GM12878 (cell line): ENCODE data around the gene SEL1L. TPM values are rescaled to one million over a fixed set of nuclear protein-coding genes. Genes with fewer than 3 reads are reported as not detected.

Source experiments
- ATAC-seq: fragments of 200-7000 bp; cut with Tn5 transposase; 3 replicates; pipeline ENCODE4 v1.9.1; 2020; ENCODE audit warnings: mild to moderate bottlenecking, moderate library complexity
- BruUV-seq: library from RNA; stranded (reverse); fragments of 400-500 nt; replicated peaks from 2 replicates; lab custom pipeline; 2021; lab: Mats Ljungman, UMichigan
- CTCF ChIA-PET: fragments of 300-600 bp; sonication (Branson Sonifier 250); formaldehyde crosslinking; extraction: SDS; loops from one replicate; lab custom pipeline; 2021; ENCODE audit warnings: inconsistent platforms; lab: Yijun Ruan, JAX
- POLR2A ChIA-PET: fragments of 350-600 bp; formaldehyde crosslinking; extraction: SDS; loops from one replicate; lab custom pipeline; 2021; ENCODE audit warnings: inconsistent platforms; lab: Charles Lee
- RAD21 ChIA-PET: fragments of 300-600 bp; sonication (Branson Sonifier 250); formaldehyde crosslinking; loops from one replicate; lab custom pipeline; 2023; ENCODE audit warnings: antibody characterized with exemption; ENCODE audit not compliant: unreplicated experiment; lab: Charles Lee
- SMC1A ChIA-PET: fragments of 300-600 bp; sonication (Branson Sonifier 250); formaldehyde crosslinking; loops from one replicate; lab custom pipeline; 2023; ENCODE audit not compliant: unreplicated experiment, uncharacterized antibody; lab: Charles Lee
- DNase-seq: peaks from one replicate; pipeline ENCODE4 v3.0.0-alpha.2; 2011; ENCODE audit warnings: low read depth, low spot score
- FAIRE-seq: peaks from 3 replicates; lab custom pipeline; 2011; peaks lifted over from hg19 to GRCh38; lab: Jason Lieb, UNC
- H2AFZ ChIP-seq: 2 replicates; pipeline ENCODE4 v1.6.0; 2011; ENCODE audit warnings: low read depth, low read length, control low read depth; ENCODE audit not compliant: control insufficient read depth
- H3K27ac ChIP-seq: 2 replicates; pipeline ENCODE4 v1.5.1; 2011; ENCODE audit warnings: control low read depth; ENCODE audit not compliant: control insufficient read depth, insufficient read depth
- H3K27me3 ChIP-seq, 2 experiments: replicated peaks in 1 of 2; 2 replicates each; pipeline versions ENCODE4 v1.6.0 to v1.6.1; 2011; ENCODE audit warnings: low read length in 1 of 2; ENCODE audit not compliant: control insufficient read depth in 2 of 2, insufficient read depth in 2 of 2
- H3K36me3 ChIP-seq, 2 experiments: 2 replicates each; pipeline ENCODE4 v1.5.1; 2011; ENCODE audit warnings: low read length in 1 of 2; ENCODE audit not compliant: control insufficient read depth in 2 of 2, insufficient read depth in 2 of 2
- H3K4me1 ChIP-seq: 2 replicates; pipeline ENCODE4 v1.6.1; 2011; ENCODE audit warnings: mild to moderate bottlenecking, low read length, moderate library complexity, mixed read lengths; ENCODE audit not compliant: control insufficient read depth, insufficient read depth
- H3K4me2 ChIP-seq: 2 replicates; pipeline ENCODE4 v1.6.0; 2011; ENCODE audit warnings: control low read depth; ENCODE audit not compliant: control insufficient read depth, insufficient read depth
- H3K4me3 ChIP-seq: fragments of 200-600 bp; sonication (generic); 2 replicates; pipeline ENCODE4 v1.5.1; 2016
- H3K79me2 ChIP-seq: 2 replicates; pipeline ENCODE4 v1.6.0; 2011; ENCODE audit warnings: low read length; ENCODE audit not compliant: control insufficient read depth, insufficient read depth
- H3K9ac ChIP-seq: 2 replicates; pipeline ENCODE4 v1.8.0; 2011; ENCODE audit warnings: low read length, control low read depth, mixed read lengths; ENCODE audit not compliant: control insufficient read depth, insufficient read depth
- H3K9me3 ChIP-seq: replicated peaks from 3 replicates; pipeline ENCODE4 v1.5.1; 2011; ENCODE audit warnings: mild to moderate bottlenecking, low read length; ENCODE audit not compliant: control insufficient read depth, insufficient read depth
- H4K20me1 ChIP-seq: 2 replicates; pipeline ENCODE4 v1.6.0; 2011; ENCODE audit not compliant: control insufficient read depth, insufficient read depth
- DPF2 ChIP-seq: fragments of 450-650 bp; IDR thresholded peaks from 2 replicates; pipeline ENCODE4 v1.6.1; 2017; ENCODE audit warnings: mild to moderate bottlenecking
- E2F8 ChIP-seq: fragments of 450-650 bp; IDR thresholded peaks from 2 replicates; pipeline ENCODE4 v1.6.1; 2018; ENCODE audit warnings: mild to moderate bottlenecking, low read depth, moderate library complexity; ENCODE audit not compliant: partially characterized antibody
- HDAC6 ChIP-seq: fragments of 200-600 bp; sonication (generic); IDR thresholded peaks from one replicate; pipeline ENCODE4 v1.8.0; 2017; ENCODE audit warnings: antibody characterized with exemption; ENCODE audit not compliant: unreplicated experiment
- IRF5 ChIP-seq: fragments of 450-650 bp; IDR thresholded peaks from 2 replicates; pipeline ENCODE4 v1.6.1; 2017; ENCODE audit warnings: borderline replicate concordance
- NKRF ChIP-seq: fragments of 450-650 bp; conservative IDR thresholded peaks from 2 replicates; pipeline ENCODE4 v1.6.1; 2017; ENCODE audit warnings: mild to moderate bottlenecking, moderate library complexity
- POLR2AphosphoS2 ChIP-seq: IDR thresholded peaks from 2 replicates; pipeline ENCODE4 v1.6.1; 2011; ENCODE audit warnings: low read depth, mild to moderate bottlenecking, low read length, improper control_type of control experiment, moderate library complexity
- RAD21 ChIP-seq: IDR thresholded peaks from 2 replicates; pipeline ENCODE4 v1.6.1; 2011; ENCODE audit warnings: mild to moderate bottlenecking, low read depth, low read length, moderate library complexity; ENCODE audit not compliant: insufficient read depth
- WGBS: methylation state at CpG from one replicate; pipeline ENCODE4 v1.1.6; 2016; ENCODE audit warnings: low lambda C conversion rate; ENCODE audit not compliant: insufficient replicate concordance, insufficient coverage; ENCODE audit errors: missing lambda C conversion rate; 5-methylcytosine and 5-hydroxymethylcytosine counted together
- in situ Hi-C: fragments of 300-500 bp; cut with MboI; formaldehyde crosslinking; loops from 9 replicates; pipeline ENCODE4 v1.14.3; 2018; ENCODE audit warnings: mixed read lengths
- intact Hi-C: fragments of 100-400 bp; cut with micrococcal nuclease; formaldehyde crosslinking; loops from one replicate; pipeline ENCODE4 v1.14.2; 2022; ENCODE audit not compliant: unreplicated experiment
- polyA plus RNA-seq, 11 experiments: library from polyadenylated mRNA; depleted of rRNA in 4 of 11; unstranded in 6 of 11; stranded (reverse) in 5 of 11; fragments of >200 nt; fragmentation: Nextera tagmentation in 4 of 11; fragmentation: Illumina TruSeq in 1 of 11; extraction: Ambion mirVana in 4 of 11; extraction: Trizol in 1 of 11; gene quantifications; 1 replicate in 1 of 11; 2 replicates in 10 of 11; pipeline versions ENCODE4 v1.2.1 to v1.2.3, GENCODE V29; 2011 to 2016; ENCODE audit warnings: inconsistent platforms in 2 of 11, missing spikeins in 2 of 11, low read depth in 1 of 11
- total RNA-seq, 4 experiments: library from RNA; depleted of rRNA in 3 of 4; stranded (reverse); fragments of >200 nt in 3 of 4; fragmentation: Illumina TruSeq in 1 of 4; extraction: Trizol in 1 of 4; gene quantifications; 2 replicates each; pipeline versions ENCODE4 v1.2.1 to v1.2.3, GENCODE V29; 2013 to 2021

The SEL1L gene
- total and polyA plus RNA-seq, 10 of the 15 experiments (the other 5 are each of a cell fraction or from before 2014, with no cell fraction given) = 13.4 to 57.2 (median 31.7) TPM

GRCh38 chr14:81551471-81551870, 17.8 kb upstream of the SEL1L start:
- ChIA-PET CTCF (interaction anchor here (1.8 kb wide), 1 partner anchor 14 kb away, joined by 11 read pairs; no protein-coding TSS in a partner anchor), SMC1A (interaction anchor here (0.8 to 1.1 kb wide), 4 partner anchors 14 to 80 kb away, joined by 3 read pairs; no protein-coding TSS in a partner anchor)

GRCh38 chr14:81550001-81550637, 16.5 kb upstream of the SEL1L start:
- Histone ChIP-seq H3K4me2 (peak overlapping the region; percentile 67), H3K27me3 (no peaks in the 10 kb centered on the region), H3K9me3 (no peaks in the 10 kb centered on the region; the same call in 2 of the 3 replicates), H4K20me1 (no peaks in the 10 kb centered on the region), H3K9ac (no peak overlapping the region), H3K79me2 (no peaks in the 10 kb centered on the region), H2AFZ (peak overlapping the region; percentile 41), H3K4me3 (peak overlapping the region; percentile 40; the same call in 1 of the 2 replicates), H3K27ac (peak overlapping the region; percentile 21), H3K36me3 (no peaks in the 10 kb centered on the region), H3K4me1 (peaks cover 10% of the 10 kb centered on the region)
- 2% methylated on average over 4 of the region's 4 CpGs for WGBS
- SMC1A ChIA-PET = interaction anchor here (0.9 to 1.0 kb wide), 4 partner anchors 14 to 31 kb away, joined by 3 to 5 read pairs (median 3); partner anchors contain the start of gene SEL1L
- no TSS peak for BruUV-seq
- ATAC-seq (peak; percentile 97), DNase-seq (peak; percentile 81), FAIRE-seq (peak; percentile 93)
- RAD21 ChIA-PET = no interaction called here
- POLR2A ChIA-PET = interaction anchor here (1.0 kb wide), 1 partner anchor 16 kb away, joined by 3 read pairs; the partner anchor contains the start of gene SEL1L
- intact Hi-C loops (loop anchor here (1.0 kb wide), 1 partner anchor 247 kb away; no protein-coding TSS in a partner anchor), in situ Hi-C loops (no loop called here)
- CTCF ChIA-PET = no interaction called here
- TF ChIP-seq RAD21 (no peak), POLR2AphosphoS2 (no peak), HDAC6 (no peak), DPF2 (peak; percentile 81), E2F8 (no peak), NKRF (no peak)

More at GRCh38 chr14:81551471-81551870, 17.8 kb upstream of the SEL1L start:
- ChIA-PET POLR2A (no interaction called here), RAD21 (no interaction called here)
- intact Hi-C loops = no loop called here
- no peak overlapping the region for H3K4me3 ChIP-seq
- in situ Hi-C loops = no loop called here
- no peak for FAIRE-seq
- no peak for ATAC-seq
- WGBS = 95% methylated on average over 3 of the region's 3 CpGs
- H3K36me3 ChIP-seq = no peaks in the 10 kb centered on the region
- BruUV-seq = no TSS peak
- H3K27ac ChIP-seq = no peak overlapping the region
- H3K79me2 ChIP-seq = no peaks in the 10 kb centered on the region
- H4K20me1 ChIP-seq = no peaks in the 10 kb centered on the region
- TF ChIP-seq IRF5 = no peak
- DNase-seq = no peak
- no peaks in the 10 kb centered on the region for H3K27me3 ChIP-seq
- H3K4me2 ChIP-seq = no peak overlapping the region
- H3K9ac ChIP-seq = no peak overlapping the region
- H2AFZ ChIP-seq = no peak overlapping the region
- peaks cover 10% of the 10 kb centered on the region for H3K4me1 ChIP-seq
- H3K9me3 ChIP-seq = no peaks in the 10 kb centered on the region; the same call in 2 of the 3 replicates
